Thoracic aorta (tissue), 2 donors: ENCODE data around the gene OOSP2. TPM values are rescaled to one million over a fixed set of nuclear protein-coding genes. Genes with fewer than 3 reads are reported as not detected.

Experiments used
- ATAC-seq: fragments of 150-250 bp; one replicate; pipeline ENCODE4 v1.8.0; 2017; ENCODE audit warnings: low read depth; ENCODE audit not compliant: insufficient number of reproducible peaks, low FRiP score
- DNase-seq: peaks from one replicate; pipeline ENCODE4 v3.0.0-alpha.2; 2020; ENCODE audit warnings: low spot score
- H3K27ac ChIP-seq, 2 donors: fragments of 200-600 bp; sonication (generic); 1 replicate in 1 of 2; 2 replicates in 1 of 2; pipeline ENCODE4 v1.5.1; 2016; ENCODE audit warnings: mild to moderate bottlenecking in 2 of 2, moderate library complexity in 2 of 2
- H3K27me3 ChIP-seq: fragments of 200-600 bp; sonication (generic); replicated peaks from 2 replicates; pipeline ENCODE4 v1.6.0; 2016; ENCODE audit warnings: mild to moderate bottlenecking; ENCODE audit not compliant: insufficient read depth
- H3K36me3 ChIP-seq: fragments of 200-600 bp; sonication (generic); one replicate; pipeline ENCODE4 v1.5.1; 2016
- H3K4me1 ChIP-seq, 2 donors: fragments of 200-600 bp; sonication (generic); 1 replicate in 1 of 2; 2 replicates in 1 of 2; pipeline versions ENCODE4 v1.5.1 to v1.6.0; 2016; ENCODE audit warnings: low read depth in 2 of 2, mild to moderate bottlenecking in 1 of 2; ENCODE audit not compliant: control insufficient read depth in 1 of 2
- H3K4me3 ChIP-seq: fragments of 200-600 bp; sonication (generic); 2 replicates; pipeline ENCODE4 v1.5.1; 2016; ENCODE audit warnings: mild to moderate bottlenecking
- H3K9me3 ChIP-seq: fragments of 200-600 bp; sonication (generic); 2 replicates; pipeline ENCODE4 v1.5.1; 2016
- CTCF ChIP-seq: fragments of 200-600 bp; sonication (generic); IDR thresholded peaks from one replicate; pipeline ENCODE4 v1.5.1; 2019; ENCODE audit warnings: antibody characterized with exemption
- total RNA-seq, 2 donors: library from RNA; depleted of rRNA; stranded (reverse); fragments of >200 nt; gene quantifications; one replicate each; pipeline versions ENCODE4 v1.1.0 to v1.2.3, GENCODE V29; 2016

Gene OOSP2
- total RNA-seq, result not detected

GRCh38 chr11:60040109-60040508, at the start of gene OOSP2:
Gene OOSP2 (plus strand): TSS chr11:60040409. CDS start chr11:60040460, 51 bp downstream.
- no peak within 1 kb of the TSS for H3K4me3 ChIP-seq
- no peaks in the 10 kb centered on the region for H3K9me3 ChIP-seq
- DNase-seq, result no peak
- H3K4me1 ChIP-seq, result no peaks in the 10 kb centered on the region
- no peak for ATAC-seq
- no peaks in the 10 kb centered on the region for H3K27me3 ChIP-seq
- no peaks in the 10 kb centered on the region for H3K36me3 ChIP-seq
- H3K27ac ChIP-seq, result no peak within 1 kb of the TSS
- no peak for TF ChIP-seq CTCF

- ATAC-seq (no peak), DNase-seq (no peak)
- TF ChIP-seq CTCF, result no peak
- no peaks in the 10 kb centered on the region for H3K27me3 ChIP-seq
- H3K36me3 ChIP-seq, result no peaks in the 10 kb centered on the region
- no peak overlapping the region for H3K27ac ChIP-seq
- H3K4me3 ChIP-seq, result no peak overlapping the region
- H3K9me3 ChIP-seq, result no peaks in the 10 kb centered on the region
- H3K4me1 ChIP-seq, result no peaks in the 10 kb centered on the region
Measured at GRCh38 chr11:59990421-59990820, 49.8 kb upstream of the OOSP2 start.

- H3K27ac ChIP-seq, result no peak overlapping the region
- H3K4me3 ChIP-seq, result no peak overlapping the region
- H3K4me1 ChIP-seq, result no peaks in the 10 kb centered on the region
- H3K36me3 ChIP-seq, result no peaks in the 10 kb centered on the region
- DNase-seq (no peak), ATAC-seq (no peak)
- no peaks in the 10 kb centered on the region for H3K9me3 ChIP-seq
- no peaks in the 10 kb centered on the region for H3K27me3 ChIP-seq
- no peak for TF ChIP-seq CTCF
Measured at GRCh38 chr11:59992425-59992824, 47.8 kb upstream of the OOSP2 start.

GRCh38 chr11:59997800-59998199, 42.4 kb upstream of the OOSP2 start:
- no peak for TF ChIP-seq CTCF
- H3K4me3 ChIP-seq, result no peak overlapping the region
- DNase-seq (no peak), ATAC-seq (no peak)
- no peaks in the 10 kb centered on the region for H3K36me3 ChIP-seq
- no peaks in the 10 kb centered on the region for H3K4me1 ChIP-seq
- H3K27ac ChIP-seq, result no peak overlapping the region
- no peaks in the 10 kb centered on the region for H3K9me3 ChIP-seq
- no peaks in the 10 kb centered on the region for H3K27me3 ChIP-seq

GRCh38 chr11:59999691-60000090, 40.5 kb upstream of the OOSP2 start:
- no peak for TF ChIP-seq CTCF
- Histone ChIP-seq H3K9me3 (no peaks in the 10 kb centered on the region), H3K27ac (no peak overlapping the region), H3K36me3 (no peaks in the 10 kb centered on the region), H3K4me1 (no peaks in the 10 kb centered on the region), H3K27me3 (no peaks in the 10 kb centered on the region), H3K4me3 (no peak overlapping the region)
- DNase-seq, result no peak
- no peak for ATAC-seq
